Thoracic aorta (tissue), 2 donors: ENCODE measurements around the gene ELOVL5. TPM values are rescaled to one million over a fixed set of nuclear protein-coding genes. Genes with fewer than 3 reads are reported as not detected.
"Not testable (repeated sequence)": the region's sequence is repeated elsewhere in the genome, so short reads cannot be mapped to it uniquely, and the experiment has no call there.

Experiments used
- ATAC-seq: fragments of 150-250 bp; one replicate; pipeline ENCODE4 v1.8.0; 2017; ENCODE audit warnings: low read depth; ENCODE audit not compliant: insufficient number of reproducible peaks, low FRiP score
- DNase-seq: peaks from one replicate; pipeline ENCODE4 v3.0.0-alpha.2; 2020; ENCODE audit warnings: low spot score
- H3K27ac ChIP-seq, 2 donors: fragments of 200-600 bp; sonication (generic); 1 replicate in 1 of 2; 2 replicates in 1 of 2; pipeline ENCODE4 v1.5.1; 2016; ENCODE audit warnings: mild to moderate bottlenecking in 2 of 2, moderate library complexity in 2 of 2
- H3K27me3 ChIP-seq: fragments of 200-600 bp; sonication (generic); replicated peaks from 2 replicates; pipeline ENCODE4 v1.6.0; 2016; ENCODE audit warnings: mild to moderate bottlenecking; ENCODE audit not compliant: insufficient read depth
- H3K36me3 ChIP-seq: fragments of 200-600 bp; sonication (generic); one replicate; pipeline ENCODE4 v1.5.1; 2016
- H3K4me1 ChIP-seq, 2 donors: fragments of 200-600 bp; sonication (generic); 1 replicate in 1 of 2; 2 replicates in 1 of 2; pipeline versions ENCODE4 v1.5.1 to v1.6.0; 2016; ENCODE audit warnings: low read depth in 2 of 2, mild to moderate bottlenecking in 1 of 2; ENCODE audit not compliant: control insufficient read depth in 1 of 2
- H3K4me3 ChIP-seq: fragments of 200-600 bp; sonication (generic); 2 replicates; pipeline ENCODE4 v1.5.1; 2016; ENCODE audit warnings: mild to moderate bottlenecking
- H3K9me3 ChIP-seq: fragments of 200-600 bp; sonication (generic); 2 replicates; pipeline ENCODE4 v1.5.1; 2016
- total RNA-seq, 2 donors: library from RNA; depleted of rRNA; stranded (reverse); fragments of >200 nt; gene quantifications; one replicate each; pipeline versions ENCODE4 v1.1.0 to v1.2.3, GENCODE V29; 2016
- TF ChIP-seq, protein P1 (sequence below): fragments of 200-600 bp; sonication (generic); IDR thresholded peaks from one replicate; pipeline ENCODE4 v1.5.1; 2019; ENCODE audit warnings: antibody characterized with exemption

Gene ELOVL5
- total RNA-seq, 2 donors from 2014 or later: 61.1 to 86.8 TPM

DNA sequence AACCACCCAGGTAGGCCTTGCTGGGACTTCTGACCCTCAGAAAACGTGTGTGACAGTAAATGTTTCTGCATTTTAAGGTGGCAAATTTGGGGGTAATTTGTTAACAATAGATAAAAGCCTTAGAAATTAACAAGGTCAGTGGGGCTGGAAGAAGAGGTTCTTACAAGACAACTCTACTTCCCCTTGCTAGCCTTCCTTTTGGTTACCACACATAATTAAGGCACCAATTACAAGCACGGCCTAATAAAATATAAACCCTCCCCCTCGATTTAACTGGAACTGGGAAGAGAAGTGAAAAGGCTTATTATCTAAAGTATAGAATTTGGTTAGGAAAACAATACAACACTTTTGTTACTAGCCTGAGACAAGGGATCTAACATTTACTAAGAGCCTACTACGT is 38.8 kb downstream of the ELOVL5 start:
- no peak for DNase-seq
- H3K36me3 ChIP-seq: no peaks in the 10 kb centered on the region
- H3K27me3 ChIP-seq: no peaks in the 10 kb centered on the region
- no peak for ATAC-seq
- H3K4me1 ChIP-seq: peaks cover 13 to 58% of the 10 kb centered on the region in 2 donors
- H3K27ac ChIP-seq: no peak overlapping the region
- H3K4me3 ChIP-seq: no peak overlapping the region
- TF ChIP-seq, protein P1, sequence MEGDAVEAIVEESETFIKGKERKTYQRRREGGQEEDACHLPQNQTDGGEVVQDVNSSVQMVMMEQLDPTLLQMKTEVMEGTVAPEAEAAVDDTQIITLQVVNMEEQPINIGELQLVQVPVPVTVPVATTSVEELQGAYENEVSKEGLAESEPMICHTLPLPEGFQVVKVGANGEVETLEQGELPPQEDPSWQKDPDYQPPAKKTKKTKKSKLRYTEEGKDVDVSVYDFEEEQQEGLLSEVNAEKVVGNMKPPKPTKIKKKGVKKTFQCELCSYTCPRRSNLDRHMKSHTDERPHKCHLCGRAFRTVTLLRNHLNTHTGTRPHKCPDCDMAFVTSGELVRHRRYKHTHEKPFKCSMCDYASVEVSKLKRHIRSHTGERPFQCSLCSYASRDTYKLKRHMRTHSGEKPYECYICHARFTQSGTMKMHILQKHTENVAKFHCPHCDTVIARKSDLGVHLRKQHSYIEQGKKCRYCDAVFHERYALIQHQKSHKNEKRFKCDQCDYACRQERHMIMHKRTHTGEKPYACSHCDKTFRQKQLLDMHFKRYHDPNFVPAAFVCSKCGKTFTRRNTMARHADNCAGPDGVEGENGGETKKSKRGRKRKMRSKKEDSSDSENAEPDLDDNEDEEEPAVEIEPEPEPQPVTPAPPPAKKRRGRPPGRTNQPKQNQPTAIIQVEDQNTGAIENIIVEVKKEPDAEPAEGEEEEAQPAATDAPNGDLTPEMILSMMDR: no peak
- no peaks in the 10 kb centered on the region for H3K9me3 ChIP-seq

GRCh38 chr6:53309059-53309900 is 39.5 kb downstream of the ELOVL5 start:
- Histone ChIP-seq H3K4me1 (peaks cover 12 to 54% of the 10 kb centered on the region in 2 donors), H3K27me3 (no peaks in the 10 kb centered on the region), H3K9me3 (no peaks in the 10 kb centered on the region), H3K36me3 (no peaks in the 10 kb centered on the region), H3K27ac (no peak overlapping the region), H3K4me3 (no peak overlapping the region)
- ATAC-seq: no peak
- no peak for DNase-seq
- TF ChIP-seq, protein P1: no peak

DNA sequence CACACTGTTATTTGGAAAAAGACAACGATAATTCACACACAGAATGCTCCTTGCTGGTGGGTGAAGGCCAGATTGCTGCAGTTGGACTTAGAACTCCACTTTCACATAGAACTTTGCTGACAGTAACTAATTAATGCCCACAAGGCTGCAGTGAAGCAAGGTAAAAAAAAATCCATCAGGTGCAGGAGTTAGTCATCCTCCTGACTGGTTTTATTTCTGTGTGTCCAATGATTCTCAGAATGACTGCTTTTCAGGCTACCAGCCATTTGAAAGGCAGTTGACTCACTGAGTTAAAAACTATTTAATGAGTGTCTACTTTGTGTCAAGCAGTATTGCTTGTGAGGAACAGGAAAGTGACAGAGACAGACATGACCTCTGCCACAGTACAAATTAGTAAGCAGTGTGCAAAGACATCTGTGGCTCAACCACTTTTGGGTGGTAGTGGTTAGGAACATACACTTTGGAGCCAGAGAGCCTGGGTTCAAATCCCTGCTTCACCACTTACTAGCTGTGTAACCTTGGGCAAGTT is 41.9 kb downstream of the ELOVL5 start:
- DNase-seq (no peak), ATAC-seq (no peak)
- TF ChIP-seq, protein P1: no peak
- Histone ChIP-seq H3K36me3 (no peaks in the 10 kb centered on the region), H3K4me3 (no peak overlapping the region), H3K4me1 (peaks cover 20 to 68% of the 10 kb centered on the region in 2 donors), H3K9me3 (no peaks in the 10 kb centered on the region), H3K27me3 (no peaks in the 10 kb centered on the region), H3K27ac (no peak overlapping the region)

DNA sequence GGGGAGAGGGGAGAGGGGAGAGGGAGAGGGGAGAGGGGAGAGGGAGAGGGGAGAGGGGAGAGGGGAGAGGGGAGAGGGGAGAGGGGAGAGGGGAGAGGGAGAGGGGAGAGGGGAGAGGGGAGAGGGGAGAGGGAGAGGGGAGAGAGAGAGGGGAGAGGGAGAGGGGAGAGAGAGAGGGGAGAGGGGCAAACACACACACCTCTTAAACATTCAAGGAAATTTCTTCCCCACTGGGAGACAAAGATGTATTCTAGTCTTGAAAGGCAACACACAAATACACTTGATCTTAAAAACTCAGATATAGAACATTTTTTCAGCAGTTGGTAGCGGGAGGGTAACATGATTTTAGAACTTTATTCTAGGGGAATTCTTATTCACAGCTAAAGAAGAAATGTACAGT is 42.5 kb downstream of the ELOVL5 start:
- H3K27ac ChIP-seq, DNase-seq, H3K9me3 ChIP-seq, H3K4me3 ChIP-seq, ATAC-seq, H3K27me3 ChIP-seq, H3K36me3 ChIP-seq: not testable (repeated sequence)
- H3K4me1 ChIP-seq: peaks cover 27 to 70% of the 10 kb centered on the region in 2 donors

DNA sequence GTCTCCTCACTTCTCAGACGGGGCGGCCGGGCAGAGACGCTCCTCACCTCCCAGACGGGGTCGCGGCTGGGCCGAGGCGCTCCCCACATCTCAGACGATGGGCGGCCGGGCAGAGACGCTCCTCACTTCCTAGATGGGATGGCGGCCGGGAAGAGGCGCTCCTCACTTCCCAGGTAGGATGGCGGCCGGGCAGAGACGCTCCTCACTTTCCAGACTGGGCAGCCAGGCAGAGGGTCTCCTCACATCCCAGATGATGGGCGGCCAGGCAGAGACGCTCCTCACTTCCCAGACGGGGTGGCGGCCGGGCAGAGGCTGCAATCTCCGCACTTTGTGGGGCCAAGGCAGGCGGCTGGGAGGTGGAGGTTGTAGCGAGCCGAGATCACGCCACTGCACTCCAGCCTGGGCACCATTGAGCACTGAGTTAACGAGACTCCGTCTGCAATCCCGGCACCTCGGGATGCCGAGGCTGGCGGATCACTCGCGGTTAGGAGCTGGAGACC is 43.2 kb downstream of the ELOVL5 start:
- H3K4me3 ChIP-seq, H3K27me3 ChIP-seq: not testable (repeated sequence)
- peaks cover 33 to 70% of the 10 kb centered on the region in 2 donors for H3K4me1 ChIP-seq

DNA sequence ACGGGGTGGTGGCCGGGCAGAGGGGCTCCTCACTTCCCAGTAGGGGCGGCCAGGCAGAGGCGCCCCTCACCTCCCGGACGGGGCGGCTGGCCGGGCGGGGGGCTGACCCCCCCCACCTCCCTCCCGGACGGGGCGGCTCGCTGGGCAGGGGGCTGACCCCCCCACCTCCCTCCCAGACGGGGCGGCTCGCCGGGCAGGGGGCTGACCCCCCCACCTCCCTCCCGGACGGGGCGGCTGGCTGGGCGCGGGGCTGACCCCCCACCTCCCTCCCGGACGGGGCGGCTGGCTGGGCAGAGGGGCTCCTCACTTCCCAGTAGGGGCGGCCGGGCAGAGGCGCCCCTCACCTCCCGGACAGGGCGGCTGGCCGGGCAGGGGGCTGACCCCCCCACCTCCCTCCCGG is 43.8 kb downstream of the ELOVL5 start:
- peaks cover 40 to 70% of the 10 kb centered on the region in 2 donors for H3K4me1 ChIP-seq
- not testable (repeated sequence) for DNase-seq, H3K36me3 ChIP-seq, H3K27me3 ChIP-seq, H3K4me3 ChIP-seq, H3K27ac ChIP-seq, ATAC-seq, H3K9me3 ChIP-seq

More for the DNA sequence above, 43.2 kb downstream of the ELOVL5 start:
- H3K36me3 ChIP-seq, H3K9me3 ChIP-seq, DNase-seq, ATAC-seq, H3K27ac ChIP-seq: not testable (repeated sequence)
